HG03095 (cell line): Measurements from ENCODE around the gene ST6GALNAC3.
"Not testable (repeated sequence)": the region's sequence is repeated elsewhere in the genome, so short reads cannot be mapped to it uniquely, and the experiment has no call there.

Experiments used
- ATAC-seq: cut with Tn5 transposase; IDR thresholded peaks from one replicate; pipeline ENCODE4 v1.9.1; 2021; ENCODE audit warnings: moderate library complexity; ENCODE audit not compliant: unreplicated experiment

Gene ST6GALNAC3

DNA sequence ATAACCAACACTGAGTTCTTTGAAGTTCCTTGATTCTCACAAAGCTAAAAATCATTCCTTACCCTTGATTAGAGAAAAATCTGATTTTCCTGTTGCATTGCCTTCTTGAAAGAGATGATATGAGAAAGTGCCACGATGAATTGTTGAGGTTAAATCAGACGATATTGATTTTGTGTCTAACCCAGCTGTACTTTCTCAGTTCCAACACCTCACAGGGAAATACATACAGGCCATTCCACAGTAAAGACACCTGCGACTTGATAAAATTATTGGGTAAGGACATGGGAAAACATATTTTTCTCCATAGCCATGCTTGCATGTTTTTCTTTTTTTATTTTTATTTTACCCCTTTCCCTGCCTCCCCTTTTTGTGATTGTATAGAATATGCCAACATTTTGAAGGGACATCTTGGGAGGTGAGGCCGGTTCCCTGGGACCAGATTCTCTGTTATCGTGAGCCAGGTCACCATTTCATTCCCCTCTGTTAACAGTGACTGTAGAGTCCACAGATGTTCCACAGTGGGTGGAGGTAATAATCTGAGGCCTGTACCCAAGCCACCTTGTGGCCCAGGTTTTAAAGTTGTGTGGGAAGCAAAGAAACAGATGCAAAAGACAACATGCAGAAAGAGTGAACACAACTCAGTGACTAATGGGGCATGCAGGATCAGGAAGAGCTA, 537.4 kb downstream of the ST6GALNAC3 start:
- ATAC-seq, result no peak

GRCh38 chr1:76613886-76614285, 539.3 kb downstream of the ST6GALNAC3 start:
- no peak for ATAC-seq

- ATAC-seq, result no peak
Observed at GRCh38 chr1:76615253-76616035, 540.9 kb downstream of the ST6GALNAC3 start.

- ATAC-seq, result no peak
Observed at GRCh38 chr1:76620371-76620770, 545.8 kb downstream of the ST6GALNAC3 start.

DNA sequence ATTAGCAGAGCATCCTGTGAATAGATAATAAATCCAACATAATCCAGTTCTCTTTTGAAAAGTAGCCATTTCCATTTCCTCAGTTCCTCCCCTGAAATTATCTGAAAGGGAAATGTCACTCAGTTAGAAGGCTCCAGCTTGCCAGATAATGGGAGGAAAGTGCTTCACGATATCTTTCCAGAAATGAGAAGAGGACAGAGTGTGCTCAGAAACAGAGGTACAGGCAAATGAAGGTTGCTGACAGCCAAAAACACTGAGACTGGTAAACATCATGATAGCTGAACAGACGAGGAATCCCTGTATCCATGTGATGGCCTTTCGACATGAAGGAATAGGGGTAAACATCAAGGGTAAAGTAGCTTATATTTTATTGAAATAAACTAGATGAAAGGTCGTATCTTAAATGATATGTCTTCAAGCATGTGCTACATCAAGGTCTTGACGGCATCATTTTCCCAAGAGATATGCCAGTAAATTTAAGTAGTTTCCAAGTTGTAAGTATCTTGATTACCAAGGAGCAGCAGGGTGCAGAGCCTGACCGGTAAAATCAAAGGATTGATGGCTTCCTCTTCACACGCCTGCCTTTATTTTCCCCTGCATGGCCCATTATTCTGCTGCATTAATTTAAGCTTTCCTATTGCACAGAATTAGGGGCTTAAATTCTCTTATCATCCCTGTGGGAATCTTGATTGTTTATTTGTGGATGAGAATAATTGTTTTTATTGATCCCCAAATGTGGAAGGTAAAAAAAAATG, 548.4 kb downstream of the ST6GALNAC3 start:
- ATAC-seq, result no peak

DNA sequence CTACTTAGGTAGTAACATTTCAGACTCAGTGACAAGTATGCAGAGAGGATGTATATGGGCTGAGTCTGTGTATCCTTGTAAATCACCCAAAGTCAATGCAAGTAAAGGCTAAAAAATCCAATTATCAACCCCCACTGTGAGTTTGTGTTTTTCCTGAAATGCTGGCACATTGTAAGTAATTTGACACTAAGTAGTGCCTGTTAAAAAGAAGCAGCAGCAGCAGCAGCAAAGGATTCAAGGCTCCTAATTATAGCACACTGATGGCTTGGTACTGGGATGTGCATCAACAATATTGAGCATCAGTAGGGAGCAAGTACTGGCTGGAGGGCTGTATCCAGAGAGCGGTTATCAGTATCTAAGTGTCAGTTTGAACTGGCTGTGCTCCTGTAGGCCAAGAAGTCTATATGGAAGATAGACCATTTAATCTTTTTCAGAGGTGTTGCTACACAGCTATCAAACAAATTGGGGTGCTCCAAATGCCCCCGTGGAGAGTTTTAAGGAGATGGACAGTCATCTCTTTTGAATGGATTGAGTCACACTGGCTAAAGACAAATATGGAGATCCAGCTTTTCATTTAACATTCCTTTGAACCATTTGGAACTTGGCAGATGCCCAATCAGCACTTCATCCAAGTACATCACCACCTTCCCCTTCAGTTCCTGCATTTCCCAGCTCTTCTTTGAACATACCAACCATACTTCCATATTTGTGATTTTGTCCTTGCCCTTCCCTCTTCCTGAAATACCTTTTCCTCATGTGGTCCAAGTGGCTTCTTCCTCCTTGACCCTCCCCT, 551.5 kb downstream of the ST6GALNAC3 start:
- no peak for ATAC-seq

- no peak for ATAC-seq
Observed at GRCh38 chr1:76627498-76627897, 553.0 kb downstream of the ST6GALNAC3 start.

DNA sequence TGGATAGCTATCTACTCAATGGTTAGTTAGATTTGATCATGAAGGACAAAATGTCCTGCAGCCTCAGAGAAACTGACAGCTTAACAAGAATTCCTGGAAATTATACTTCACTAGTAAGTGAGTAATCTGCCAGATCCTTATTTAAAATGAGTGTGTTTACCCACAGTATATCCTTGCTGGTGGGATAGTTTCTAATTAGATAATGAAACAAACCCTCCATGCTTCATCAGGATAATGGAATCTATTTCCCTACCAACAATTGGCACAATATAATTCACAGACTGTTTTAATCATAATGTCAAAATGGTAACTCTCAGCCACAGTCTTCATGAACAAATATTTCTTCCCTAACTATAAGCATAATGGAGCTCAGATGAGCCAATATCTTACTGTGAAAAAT, 553.4 kb downstream of the ST6GALNAC3 start:
- no peak for ATAC-seq

- ATAC-seq, result no peak
Observed at GRCh38 chr1:76632136-76632535, 557.6 kb downstream of the ST6GALNAC3 start.

DNA sequence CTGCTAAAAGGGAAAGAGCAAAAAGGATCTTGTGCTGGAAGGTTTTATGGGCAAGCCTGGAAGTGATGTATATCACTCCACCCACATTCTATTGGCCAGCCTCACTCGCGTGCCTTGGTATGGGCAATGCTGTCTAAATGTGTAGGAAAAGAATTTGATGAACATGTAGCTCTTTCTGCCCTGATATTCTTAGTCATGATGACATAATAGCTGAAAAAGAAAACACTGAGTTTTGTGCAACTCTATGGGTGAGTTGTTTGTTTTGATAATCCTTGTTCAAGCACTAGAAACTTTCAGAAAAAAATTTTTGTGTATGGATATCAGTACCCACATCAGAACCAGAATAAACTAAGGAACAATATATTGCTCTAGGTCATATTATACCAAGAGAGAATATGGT, 561.2 kb downstream of the ST6GALNAC3 start:
- no peak for ATAC-seq

DNA sequence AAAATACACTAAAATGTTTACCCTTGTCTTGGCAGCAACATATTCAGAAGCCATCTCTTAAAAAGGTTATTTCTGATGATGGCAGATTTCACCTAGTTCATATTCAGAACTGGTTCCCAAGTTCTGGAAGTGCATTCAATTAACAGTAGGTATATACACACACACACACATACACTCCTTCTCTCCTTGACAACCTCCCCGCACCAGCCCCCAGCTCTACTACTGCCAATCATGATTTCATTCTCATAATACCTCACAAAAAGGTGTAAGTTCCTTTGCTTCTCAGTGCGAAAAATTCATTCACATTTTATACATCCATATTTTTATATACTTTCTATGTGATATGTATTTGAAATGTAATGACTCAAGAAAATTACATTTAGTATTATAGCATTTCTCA, 564.6 kb downstream of the ST6GALNAC3 start:
- no peak for ATAC-seq

DNA sequence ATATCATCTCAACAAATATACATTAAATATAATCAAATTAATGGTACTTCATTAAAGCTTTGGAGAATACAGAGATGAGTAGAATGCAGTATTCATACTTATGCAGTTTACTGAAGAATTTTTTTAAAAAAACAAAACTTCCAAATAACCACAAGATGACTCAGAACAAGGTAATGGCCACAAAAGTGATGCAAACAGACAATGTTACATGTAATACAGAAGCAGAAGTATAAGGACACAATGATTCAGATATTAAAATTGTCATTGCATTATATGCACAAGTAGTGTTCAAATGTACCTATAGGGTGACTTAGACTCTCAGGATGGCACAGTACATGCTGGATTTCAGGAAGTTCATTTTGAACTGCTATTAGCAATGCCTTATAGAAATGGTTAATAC, 565.5 kb downstream of the ST6GALNAC3 start:
- no peak for ATAC-seq

GRCh38 chr1:76640723-76641122, 566.2 kb downstream of the ST6GALNAC3 start:
- ATAC-seq, result no peak

DNA sequence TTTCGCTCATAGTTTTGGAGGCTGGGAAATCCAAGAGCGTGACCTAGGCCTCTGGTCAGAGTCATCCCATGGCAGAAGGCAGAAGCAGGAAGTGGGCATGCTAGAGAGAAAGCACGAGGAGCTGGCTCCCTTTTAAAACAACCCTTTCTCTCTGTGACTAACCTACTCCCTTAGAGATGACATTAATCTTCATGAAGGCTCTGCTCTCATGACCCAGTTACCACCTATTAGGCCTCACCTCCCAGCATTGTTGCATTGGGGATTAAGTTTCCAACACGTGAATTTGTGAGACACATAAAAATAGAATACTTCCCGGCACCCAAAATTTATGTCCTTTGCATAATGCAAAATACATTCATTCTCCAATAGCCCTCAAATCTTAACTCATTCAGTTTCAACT, 569.6 kb downstream of the ST6GALNAC3 start:
- ATAC-seq, result no peak

- ATAC-seq, result not testable (repeated sequence)
Observed at GRCh38 chr1:76652860-76653259, 578.3 kb downstream of the ST6GALNAC3 start.

DNA sequence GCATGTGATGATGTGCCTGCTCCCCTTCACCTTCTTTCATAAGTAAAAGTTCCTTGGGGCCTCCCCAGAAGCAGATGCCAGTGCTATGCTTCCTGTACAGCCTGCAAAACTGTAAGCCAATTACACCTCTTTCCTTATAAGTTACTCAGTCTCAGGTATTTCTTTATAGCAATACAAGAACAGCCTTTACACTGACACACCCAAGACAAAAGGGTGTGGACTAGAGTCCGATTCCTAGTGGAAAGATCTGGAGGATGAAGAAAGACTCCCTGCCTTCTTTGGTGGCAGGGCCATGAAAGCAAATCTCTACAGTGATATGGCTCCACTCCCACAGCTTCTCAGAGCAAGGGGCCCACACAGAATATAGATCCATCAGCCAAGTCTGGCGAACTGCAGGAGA, 583.1 kb downstream of the ST6GALNAC3 start:
- ATAC-seq, result no peak

DNA sequence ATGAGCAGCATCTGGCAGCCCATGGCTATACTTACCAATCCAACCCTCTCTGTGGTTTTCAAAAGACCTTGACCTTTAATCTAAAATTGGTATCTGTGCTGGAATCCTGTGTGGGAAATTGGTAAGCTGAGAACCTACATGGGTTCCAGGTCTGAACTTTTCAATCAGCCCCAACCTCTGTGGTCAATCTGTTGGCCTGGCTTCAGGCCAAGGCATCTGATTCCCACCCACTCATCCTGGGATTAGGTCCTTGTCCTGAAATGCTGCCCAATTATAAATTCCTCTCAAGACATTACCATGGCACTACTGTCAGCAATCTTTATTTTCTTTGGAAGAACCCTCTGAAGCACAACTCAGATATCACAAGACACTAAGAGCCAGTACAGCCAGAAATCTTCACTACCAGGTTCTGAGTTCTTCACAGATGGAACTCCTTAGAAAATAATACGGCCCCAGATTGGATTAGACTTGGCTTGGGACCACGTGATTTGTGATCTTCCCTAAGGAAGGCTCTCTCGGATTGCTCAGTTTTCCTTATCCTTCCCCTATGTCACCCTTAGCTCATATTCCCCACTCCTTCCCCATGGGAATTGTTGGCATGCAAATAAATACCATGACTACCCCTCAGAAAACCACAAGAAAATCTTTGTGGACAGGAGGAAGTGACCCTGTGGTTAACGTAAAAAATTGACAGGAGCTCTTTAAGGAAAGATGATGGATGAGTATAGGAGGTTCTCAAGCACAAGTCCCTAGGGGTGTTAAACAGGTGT, 584.8 kb downstream of the ST6GALNAC3 start:
- no peak for ATAC-seq

- ATAC-seq, result no peak
Observed at GRCh38 chr1:76661531-76661930, 587.0 kb downstream of the ST6GALNAC3 start.

DNA sequence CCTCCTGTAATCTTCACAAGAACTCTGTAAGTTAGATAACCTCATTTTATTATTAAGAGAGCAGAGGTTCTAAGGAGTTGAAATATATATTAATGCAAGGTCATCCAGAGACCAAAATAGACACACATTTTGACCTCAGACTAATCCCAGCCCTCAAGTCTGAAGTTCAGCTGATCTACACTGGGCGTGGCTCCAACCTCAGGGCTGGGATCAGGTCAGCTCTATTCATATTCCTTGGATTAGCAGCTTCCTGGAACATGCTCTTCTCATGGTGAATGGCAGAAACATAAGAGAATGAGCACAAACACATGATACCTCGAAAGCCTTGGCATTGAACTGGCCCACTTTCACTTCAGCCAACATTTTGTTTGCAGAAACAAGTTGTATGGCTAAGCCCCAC, 592.0 kb downstream of the ST6GALNAC3 start:
- no peak for ATAC-seq

GRCh38 chr1:76668046-76668445, 593.5 kb downstream of the ST6GALNAC3 start:
- ATAC-seq, result peak; percentile 88
